HG03159 (cell line): ENCODE measurements around the gene TRIM14.
"Not testable (repeated sequence)": the region's sequence is repeated elsewhere in the genome, so short reads cannot be mapped to it uniquely, and the experiment has no call there.

ENCODE experiments used
- ATAC-seq: cut with Tn5 transposase; IDR thresholded peaks from one replicate; pipeline ENCODE4 v1.9.1; 2021; ENCODE audit warnings: mild to moderate bottlenecking, moderate library complexity; ENCODE audit not compliant: unreplicated experiment

Gene TRIM14

DNA sequence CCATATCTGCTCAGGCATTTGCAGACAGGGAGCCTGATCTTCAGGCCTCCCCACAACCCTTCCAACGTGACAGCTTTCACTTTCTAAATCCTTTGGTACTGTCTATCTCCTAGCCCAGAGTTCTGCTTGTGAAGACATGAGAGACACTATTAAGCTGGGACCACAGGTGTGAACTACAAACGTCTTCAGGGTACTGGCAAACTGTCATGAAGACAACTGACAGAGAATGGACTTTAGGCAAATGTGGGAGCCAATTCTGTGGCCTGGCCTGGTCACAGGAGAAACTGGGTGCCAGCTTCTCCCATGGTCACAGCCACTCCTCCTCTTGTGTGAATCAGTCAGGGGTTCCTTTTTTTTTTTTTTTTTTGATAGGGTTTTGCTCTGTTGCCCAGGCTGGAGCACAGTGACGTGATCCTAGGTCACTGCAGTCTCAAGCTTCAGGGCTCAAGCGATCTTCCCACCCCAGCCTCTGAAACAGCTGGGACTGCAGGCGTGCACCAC lies 10.4 kb downstream of the TRIM14 start:
- peak; percentile 70 for ATAC-seq

DNA sequence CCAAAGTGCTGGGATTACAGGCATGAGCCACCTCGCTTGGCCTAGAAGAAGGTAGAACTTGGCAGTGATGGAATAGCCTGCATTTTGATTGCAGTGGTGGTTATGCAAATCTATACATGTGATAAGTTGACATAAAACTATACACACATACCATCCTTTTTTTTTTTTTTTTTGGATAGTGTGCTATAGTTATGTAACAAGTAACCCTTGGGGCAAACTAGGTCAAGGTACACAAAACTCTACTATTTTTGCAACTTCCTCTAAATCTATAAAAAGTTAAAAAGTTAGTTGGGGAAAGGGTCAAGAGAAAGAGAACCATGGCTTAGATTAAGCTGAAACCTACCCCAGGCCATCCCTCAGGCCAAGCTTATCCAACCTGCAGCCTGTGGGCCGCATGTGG lies 11.1 kb downstream of the TRIM14 start:
- ATAC-seq: no peak

DNA sequence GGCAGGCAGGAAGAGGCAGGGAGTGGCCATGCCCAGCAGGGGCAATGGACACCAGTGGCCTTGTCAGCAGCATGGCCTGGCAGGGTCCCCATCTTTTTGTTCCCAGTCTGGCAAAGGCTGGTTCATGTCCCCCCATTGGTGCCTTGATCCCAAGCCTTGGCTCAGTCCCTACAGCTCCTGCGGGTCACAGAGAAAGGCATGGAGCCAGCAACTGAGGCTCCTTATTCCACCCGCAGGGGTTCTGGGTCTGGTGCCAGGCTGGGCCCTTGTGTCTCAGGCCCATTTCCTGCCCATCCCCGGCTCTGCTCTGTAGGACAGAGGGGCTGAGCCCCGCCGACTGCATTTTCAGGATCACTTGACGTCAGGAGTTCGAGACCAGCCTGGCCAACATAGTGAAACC lies 14.0 kb downstream of the TRIM14 start:
- no peak for ATAC-seq

DNA sequence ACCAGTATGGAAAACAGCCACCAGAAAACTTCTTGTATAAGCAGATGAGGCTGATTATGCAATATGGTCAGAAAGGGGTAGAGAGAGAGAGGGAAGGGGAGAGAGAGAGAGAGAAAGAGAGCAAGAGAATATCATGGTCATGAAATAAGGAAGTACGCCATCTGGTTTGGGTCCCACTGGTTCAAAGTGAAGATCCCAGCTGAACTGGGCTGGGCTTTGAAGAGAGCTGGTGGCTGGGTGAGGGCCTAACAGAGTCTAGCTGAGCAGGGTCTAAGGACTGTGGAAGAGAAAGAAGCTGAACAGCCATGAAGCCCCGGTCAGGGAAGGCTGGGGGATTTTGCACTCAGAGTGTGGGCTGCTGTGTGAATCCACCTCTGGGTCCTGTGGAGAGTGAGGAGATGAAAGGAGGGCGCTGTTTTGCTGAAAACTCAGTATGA lies 14.6 kb downstream of the TRIM14 start:
- no peak for ATAC-seq

DNA sequence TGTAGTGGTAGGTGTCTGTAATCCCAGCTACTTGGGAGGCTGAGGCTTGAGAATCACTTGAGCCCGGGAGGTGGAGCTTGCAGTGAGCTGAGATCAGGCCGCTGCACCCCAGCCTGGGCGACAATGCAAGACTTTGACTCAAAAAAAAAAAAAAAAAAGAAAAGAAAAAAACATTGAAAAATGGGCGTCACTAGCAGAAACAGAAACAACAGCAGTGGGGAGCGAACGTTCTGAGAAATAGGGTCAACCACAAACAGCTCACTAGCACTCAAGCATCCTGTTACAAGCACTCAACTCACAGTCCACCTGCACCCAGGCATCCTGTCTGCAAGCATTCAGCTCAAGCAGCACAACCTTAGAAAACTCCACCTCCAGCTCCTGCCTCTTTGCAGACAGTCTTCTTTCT lies 17.2 kb downstream of the TRIM14 start:
- peak; percentile 95 for ATAC-seq

DNA sequence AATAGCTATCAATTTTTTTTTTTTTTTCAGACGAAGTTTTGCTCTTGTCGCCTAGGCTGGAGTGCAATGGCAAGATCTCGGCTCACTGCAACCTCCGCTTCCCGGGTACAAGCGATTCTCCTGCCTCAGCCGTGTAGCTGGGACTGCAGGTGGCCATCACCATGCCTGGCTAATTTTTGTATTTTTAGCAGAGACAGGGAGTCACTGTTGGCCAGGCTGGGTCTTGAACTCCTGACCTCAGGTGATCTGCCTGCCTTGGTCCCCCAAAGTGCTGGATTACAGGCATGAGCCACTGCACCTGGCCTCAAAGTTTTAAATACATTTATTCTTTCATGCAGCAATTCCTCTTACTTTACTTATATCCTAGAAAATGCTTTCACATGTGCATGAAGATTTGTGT lies 17.6 kb downstream of the TRIM14 start:
- no peak for ATAC-seq

DNA sequence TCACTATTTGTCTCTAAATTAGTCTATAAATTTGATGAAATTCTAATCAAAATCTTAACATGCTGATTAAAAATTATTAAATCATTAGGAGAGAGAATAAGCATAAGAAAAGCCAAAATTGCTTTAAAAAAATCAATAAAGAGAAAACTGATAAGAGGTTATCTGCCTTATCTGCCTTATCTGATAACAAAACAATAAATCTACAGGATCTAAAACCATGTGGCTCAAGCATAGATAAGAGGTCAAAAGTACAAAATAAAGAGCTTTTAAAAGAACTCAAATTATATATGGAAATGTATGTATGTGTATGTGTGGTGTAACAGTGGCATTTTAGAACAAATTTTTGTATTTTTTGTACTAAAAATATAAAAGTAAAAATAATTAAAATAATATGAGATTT lies 18.6 kb downstream of the TRIM14 start:
- no peak for ATAC-seq

DNA sequence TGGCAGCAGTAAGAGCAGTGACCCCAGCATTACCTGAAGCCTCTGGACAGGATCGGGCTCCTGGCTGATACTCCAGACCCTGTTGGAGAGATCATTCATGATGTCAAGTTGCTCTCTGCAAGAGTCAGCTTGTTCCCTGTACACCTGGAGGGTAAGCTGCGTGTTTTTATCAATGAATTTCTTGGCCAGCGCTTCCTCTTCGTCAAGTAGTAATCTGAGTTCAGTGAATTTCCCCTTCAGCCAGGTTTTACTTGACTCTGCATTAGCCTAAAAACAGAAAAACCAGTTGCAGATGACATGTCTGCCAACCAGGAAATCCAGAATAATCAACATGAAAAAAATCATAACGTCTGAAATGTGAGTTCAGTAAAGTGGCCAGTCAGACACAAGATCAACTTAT lies 19.1 kb downstream of the TRIM14 start:
- ATAC-seq: no peak

DNA sequence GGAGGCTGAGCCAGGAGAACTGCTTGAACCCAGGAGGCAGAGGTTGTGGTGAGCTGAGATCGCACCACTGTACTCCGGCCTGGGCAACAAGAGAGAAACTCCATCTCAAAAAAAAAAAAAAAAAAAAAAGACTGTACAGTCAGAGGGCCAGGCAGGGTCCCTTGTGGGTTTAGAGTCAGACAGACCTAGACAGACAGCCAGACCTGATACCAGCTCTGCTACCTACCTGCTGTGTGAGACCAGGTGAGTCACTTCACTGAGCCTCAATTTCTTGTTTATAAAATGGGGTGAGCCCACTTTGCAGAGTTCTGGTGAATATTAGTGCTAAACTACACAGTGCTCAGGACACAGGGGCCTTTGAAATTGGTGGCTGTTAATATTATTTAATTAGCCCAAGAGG lies 19.7 kb downstream of the TRIM14 start:
- ATAC-seq: no peak

DNA sequence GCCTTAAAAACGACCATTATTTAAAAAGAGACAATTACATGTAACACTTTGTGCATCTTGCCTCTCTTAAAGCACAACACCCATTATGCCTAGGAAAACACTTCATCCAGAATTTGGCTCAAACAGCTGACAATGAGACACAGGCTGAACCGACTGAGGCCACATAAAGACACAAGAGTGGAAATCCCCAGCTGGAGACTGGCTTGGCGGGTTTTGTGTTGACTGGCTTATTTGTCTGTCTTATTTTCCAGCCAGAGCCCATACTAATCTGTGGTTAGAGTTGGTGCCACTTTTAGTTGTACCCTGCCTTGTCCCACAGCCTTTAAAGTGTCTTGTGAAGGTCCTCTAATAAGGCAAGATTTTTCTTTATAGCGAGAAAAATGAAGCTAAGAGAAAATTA lies 21.2 kb downstream of the TRIM14 start:
- ATAC-seq: no peak

DNA sequence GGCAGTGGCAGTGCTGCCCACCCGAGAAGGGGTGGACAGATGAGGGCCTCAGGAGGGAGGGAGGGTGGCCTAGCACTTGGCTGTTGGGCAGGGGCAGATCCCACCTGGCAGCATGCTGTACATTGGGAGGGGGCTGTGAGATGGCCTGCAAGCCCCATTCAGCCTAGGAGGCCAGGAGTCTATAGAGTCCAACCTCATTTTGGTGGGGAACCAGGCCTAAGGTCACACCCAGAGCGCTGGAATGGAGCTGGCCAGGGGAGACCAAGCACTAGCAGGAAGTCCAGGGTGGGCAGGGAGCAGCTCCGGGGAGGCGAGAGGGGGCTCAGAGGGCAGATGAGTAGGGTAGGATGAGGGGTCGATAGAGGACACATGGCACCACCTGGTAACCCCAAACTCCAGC lies 22.9 kb downstream of the TRIM14 start:
- ATAC-seq: no peak

DNA sequence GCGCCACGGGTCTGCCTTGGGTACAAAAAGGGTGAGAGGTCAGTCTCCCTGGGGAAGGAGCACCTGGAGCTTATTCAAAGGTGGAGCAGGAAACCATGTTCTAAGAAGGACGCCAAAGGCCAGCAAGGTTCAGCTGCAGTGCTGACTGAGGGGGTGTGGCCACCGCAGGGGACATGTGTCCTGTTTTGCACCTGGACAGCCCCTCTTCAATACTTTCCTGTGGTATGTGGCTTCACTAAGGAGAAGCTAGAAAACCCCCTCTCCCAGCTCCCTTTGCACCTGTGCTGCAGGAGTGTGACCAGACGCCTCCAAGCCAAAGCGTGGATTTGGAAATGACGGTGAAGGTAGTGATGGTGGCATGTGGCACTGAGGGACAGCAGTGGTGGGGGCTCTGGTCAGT lies 23.6 kb downstream of the TRIM14 start:
- ATAC-seq: no peak

DNA sequence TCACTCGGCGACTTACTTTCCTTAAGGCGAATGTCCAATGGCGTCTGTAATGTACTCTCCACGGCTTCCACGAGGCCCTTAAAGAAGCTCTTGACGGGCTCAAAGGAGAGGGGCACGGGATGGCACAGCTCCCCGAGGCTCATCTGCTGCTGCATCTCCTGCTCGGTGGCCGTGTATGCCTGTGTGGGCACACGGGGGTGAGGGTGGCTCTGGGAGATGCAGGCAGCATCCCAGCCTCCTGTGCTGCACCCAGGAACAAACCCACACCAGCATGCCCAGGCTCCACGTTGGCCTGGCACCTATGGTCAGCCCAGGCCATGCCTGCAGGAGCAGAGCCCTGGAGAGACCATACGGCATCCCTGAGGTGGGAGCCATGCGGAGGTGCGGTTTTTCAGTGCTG lies 24.2 kb downstream of the TRIM14 start:
- no peak for ATAC-seq

DNA sequence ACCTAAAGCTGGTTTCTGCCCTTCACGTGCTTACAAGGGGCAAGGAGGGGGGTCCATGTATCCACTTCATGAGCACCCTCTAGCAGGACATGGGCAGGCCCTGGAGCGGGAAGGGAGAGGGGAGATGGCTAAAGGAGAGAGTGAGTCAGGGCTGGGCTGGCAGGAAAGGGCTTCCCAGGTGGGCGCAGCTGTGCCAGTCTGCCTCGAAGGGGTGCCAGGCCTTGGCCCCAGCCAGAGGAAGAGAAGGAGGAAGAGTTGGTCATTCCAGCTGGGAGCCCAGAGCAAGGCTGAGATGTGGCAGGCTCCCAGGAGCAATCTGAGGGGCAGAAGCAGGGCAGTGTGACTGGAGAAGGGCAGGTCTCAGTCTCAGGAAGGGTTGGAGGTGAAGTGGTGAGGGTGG lies 24.7 kb downstream of the TRIM14 start:
- ATAC-seq: no peak

DNA sequence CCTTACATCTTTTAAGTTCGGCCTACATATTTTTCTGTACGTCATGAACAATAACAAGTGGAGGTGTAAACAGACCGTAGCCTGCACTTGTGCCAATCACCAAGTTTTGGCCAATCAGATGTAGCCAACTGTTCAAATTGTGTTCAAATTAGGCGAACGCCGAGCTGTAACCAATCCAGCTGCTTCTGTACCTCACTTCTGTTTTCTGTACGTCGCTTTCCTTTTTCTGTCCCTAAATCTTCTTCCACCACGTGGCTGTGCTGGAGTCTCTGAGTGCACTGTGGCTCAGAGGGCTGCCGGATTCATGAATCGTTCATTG lies 26.4 kb downstream of the TRIM14 start:
- ATAC-seq: no peak

DNA sequence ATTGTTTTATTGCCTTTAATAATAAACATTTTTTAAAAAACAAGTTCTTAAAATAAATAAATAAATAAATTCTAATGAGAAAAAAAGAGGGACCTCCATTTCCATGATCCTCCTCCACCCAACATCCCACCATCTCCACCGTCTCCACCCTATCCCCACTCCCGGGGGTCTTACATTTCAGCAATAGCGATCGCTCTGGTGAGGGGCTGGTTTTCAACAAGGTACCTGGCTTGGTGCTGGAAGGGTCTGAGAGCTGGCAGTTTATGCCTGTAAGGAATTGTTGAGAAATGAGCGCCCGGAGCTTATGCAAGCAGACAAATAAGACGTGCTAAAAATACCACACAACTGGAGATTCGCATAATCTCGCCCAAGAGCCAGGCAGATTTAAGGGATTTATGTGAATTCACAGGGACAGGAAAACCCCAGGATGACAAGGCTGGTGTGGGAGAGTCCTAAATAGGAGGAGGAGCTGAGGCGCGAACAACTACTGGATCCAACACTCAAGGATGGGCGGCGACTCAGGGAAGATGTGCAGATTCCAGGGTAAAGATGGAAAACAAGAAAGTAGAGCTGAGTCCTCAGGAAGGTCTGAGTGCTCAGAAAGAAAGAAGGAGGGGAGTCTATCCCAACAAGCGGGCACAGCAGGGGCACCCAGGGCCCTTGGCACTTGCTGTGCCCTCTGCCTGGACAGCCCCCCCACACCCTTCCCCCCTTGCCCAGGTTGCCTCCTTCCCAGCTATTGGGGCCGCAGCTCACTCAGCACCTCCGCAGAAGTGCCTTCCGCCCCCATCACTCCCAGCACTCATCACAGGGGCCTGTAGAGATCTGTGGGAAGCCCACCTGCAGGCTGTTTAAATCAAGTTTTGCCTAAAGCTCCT lies 27.0 kb downstream of the TRIM14 start:
- no peak for ATAC-seq

DNA sequence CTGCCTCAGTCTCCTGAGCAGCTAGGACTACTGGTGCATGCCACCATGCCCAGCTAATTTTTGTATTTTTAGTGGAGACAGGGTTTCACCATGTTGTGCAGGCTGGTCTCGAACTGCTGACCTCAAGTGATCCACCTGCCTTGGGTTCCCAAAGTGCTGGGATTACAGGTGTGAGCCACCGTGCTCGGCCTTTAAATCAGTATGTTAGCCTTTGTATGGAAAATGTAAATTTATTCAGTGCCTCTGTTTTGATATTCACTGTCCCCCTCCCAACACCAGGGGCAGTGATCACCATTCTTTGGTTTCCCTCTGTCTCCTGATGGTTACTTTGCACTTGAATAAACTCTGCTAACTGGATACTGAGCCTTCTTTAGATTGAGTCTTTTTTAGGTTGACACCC lies 28.3 kb downstream of the TRIM14 start:
- ATAC-seq: not testable (repeated sequence)

DNA sequence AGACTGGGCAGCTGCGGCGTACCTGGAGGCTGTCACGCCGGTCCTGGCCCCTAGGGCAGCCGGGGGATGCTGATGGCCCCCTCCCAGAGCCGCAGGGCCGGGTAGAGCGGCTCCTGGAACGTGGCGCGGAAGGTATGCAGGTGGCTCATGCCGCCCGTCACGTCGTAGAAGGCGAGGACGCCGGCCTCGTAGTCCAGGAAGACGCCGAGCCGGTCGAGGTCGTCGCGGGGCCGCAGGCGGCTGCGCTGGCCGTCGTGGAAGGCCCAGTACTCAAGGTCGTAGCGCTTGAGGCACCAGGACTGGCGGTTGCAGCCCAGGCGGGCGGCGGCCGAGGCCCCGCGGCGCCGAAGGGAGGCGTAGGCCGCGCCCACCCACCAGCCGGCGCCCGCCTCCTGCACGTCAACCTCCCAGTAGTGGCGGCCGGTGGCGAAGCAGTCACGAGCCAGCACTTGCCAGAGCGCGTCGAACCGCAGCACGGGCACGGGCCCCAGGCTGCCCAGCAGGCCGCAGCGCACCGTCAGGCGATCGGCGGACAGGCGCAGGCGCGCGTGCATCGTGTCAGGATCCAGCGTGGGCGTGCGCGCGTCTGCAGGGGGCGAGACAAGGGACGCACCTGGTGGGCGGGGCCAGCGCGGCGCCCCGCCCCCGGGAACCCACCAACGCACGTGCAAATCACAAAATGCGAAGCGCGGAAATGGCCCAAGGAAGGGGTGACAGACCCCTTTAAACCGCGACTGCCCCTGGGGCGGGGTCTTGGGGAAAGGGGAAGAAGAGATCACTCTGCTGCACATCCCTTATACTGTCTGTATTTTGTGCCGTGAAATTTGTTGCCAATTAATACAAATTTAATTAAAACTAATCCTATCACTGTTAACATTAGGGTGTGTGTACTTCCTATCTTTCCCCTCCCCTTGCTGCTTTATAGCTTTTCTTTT lies 31.3 kb downstream of the TRIM14 start:
- ATAC-seq: no peak

DNA sequence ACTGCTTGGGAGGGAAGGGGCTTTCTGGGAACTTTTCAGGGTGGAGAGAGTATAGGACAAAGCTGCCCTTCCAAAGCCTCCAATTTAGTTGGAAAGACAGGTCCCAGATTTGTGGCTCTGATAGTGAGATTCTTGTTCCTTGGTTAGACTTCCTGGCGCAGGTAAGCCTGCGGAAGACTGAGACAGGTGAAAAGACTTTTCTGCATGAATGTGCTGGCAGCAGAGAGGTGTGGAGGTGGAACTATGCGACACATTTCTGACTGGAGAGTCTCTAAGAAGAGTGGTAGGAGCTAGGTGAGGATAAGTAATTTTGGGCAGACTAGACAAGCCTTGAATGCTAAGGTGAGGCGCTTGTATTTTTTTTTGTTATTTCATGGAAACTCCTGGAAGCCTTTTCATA lies 32.6 kb downstream of the TRIM14 start:
- no peak for ATAC-seq

DNA sequence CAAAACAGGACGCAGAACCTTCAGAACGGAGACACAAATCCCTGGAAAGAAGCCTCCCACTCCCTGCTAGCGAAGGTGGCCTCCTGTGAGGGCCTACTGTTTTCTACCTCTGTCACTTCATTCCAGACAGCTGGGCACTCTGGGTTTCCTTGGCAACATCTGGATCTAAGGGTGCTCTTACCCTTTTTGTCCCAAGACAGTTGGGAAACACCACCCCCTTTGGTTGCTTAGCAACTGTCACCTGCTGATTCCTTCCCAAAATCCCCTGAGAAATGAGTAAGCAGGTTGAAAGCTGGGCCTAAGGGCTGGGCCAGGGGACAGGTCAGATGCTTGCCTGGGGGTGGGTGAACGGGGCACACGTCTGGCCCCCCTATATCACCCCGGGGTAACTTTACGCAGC lies 33.1 kb downstream of the TRIM14 start:
- no peak for ATAC-seq

DNA sequence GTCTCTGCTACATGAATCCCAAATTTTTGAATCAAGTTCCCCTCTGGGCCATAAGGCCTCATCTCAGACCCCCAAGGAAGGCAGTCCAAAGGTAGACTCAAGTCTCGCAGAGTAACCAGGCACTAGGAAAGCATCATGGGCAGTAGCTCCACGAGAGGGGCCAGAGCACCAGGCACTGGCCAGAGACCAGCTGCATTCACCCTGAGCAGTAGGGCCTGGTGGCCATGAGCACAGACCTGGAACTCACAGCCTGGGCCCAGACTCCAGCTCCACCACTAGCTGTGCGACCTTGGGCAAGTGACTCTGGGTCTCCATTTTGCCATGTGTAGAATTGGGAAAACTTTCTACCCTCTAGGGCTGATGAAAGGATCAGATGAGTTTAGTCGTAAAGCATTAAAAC lies 34.0 kb downstream of the TRIM14 start:
- no peak for ATAC-seq

DNA sequence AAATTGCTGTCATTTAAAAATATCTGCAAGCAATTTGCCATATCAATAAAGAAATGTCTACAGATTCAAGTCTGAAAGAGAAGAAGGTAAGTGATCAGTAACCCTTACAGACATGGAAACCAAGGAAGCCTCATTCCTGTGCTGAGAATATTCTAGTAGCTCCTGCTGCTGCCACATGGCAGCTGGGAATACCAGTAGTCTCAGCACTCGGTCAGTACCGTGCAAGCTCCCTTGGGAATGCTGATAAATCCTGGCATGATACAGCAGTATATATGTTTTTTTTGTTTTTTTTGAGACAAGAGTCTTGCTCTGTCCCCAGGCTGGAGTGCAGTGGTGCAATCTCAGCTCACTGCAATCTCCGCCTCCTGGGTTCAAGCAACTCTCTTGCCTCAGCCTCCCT lies 34.6 kb downstream of the TRIM14 start:
- no peak for ATAC-seq
